Measurements from ENCODE around the gene C19orf44. TPM values are rescaled to one million over a fixed set of nuclear protein-coding genes. Genes with fewer than 3 reads are reported as not detected.
"Not testable (repeated sequence)": the region's sequence is repeated elsewhere in the genome, so short reads cannot be mapped to it uniquely, and the experiment has no call there.

The C19orf44 gene
- total RNA-seq, 5 donors from 2014 or later (not counting 1 experiment from before 2014, with no cell fraction given): 2.3 to 4.6 (median 3.3) TPM

DNA sequence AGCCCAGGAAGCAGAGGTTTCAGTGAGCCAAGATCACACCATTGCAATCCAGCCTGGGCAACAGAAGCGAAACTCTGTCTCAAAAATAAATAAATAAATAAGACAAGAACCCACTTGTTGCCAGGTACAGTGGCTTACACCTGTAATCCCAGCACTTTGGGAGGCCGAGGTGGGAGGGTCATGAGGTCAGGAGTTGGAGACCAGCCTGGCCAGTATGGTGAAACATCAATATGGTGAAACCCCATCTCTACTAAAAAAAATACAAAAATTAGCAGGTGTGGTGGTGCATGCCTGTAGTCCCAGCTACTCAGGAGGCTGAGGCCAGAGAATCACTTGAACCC is 23.7 kb upstream of the C19orf44 start:
- H3K4me3 Mint-ChIP-seq: peak overlapping the region; percentile 76 to 80 (median 77)
- ATAC-seq (replicated peaks in 1 of 4); DNase-seq; H3K27me3 ChIP-seq (replicated peaks in 1 of 2; ENCODE audit: control insufficient read depth in 2 of 2, extremely low read depth in 1 of 2, insufficient read depth in 2 of 2, low read length in 1 of 2); H3K9me3 ChIP-seq; H3K36me3 ChIP-seq (ENCODE audit: control insufficient read depth in 2 of 2, extremely low read depth in 1 of 2, insufficient read depth in 1 of 2, low read length in 1 of 2); H3K36me3 Mint-ChIP-seq; POLR2A ChIA-PET; H3K27me3 Mint-ChIP-seq; H3K9me3 Mint-ChIP-seq: not testable (repeated sequence)
- Histone ChIP-seq H3K4me3 (ENCODE audit: control insufficient read depth in 1 of 2, extremely low read depth in 1 of 2, low read length in 1 of 2) (peak overlapping the region; percentile 67 to 79), H3K27ac (ENCODE audit: low read length) (peak overlapping the region; percentile 60), H3K4me1 (ENCODE audit: control insufficient read depth in 1 of 2, extremely low read depth in 1 of 2, insufficient read depth in 2 of 2, low read length in 2 of 2) (peaks cover 7 to 31% of the 10 kb centered on the region in 2 experiments)
- H3K4me1 Mint-ChIP-seq: peaks cover 33 to 35% (median 33%) of the 10 kb centered on the region in 3 donors
- CTCF ChIA-PET: interaction anchor here in 1 of 2 donors (0.7 kb wide), 1 partner anchor 1526 kb away, joined by 5 read pairs; no protein-coding TSS in a partner anchor
- no CpG with 5 or more reads among the region's 2 CpGs for WGBS (ENCODE audit: insufficient coverage)
- H3K27ac Mint-ChIP-seq: peak overlapping the region in 1 of 2 donors; percentile 82

DNA sequence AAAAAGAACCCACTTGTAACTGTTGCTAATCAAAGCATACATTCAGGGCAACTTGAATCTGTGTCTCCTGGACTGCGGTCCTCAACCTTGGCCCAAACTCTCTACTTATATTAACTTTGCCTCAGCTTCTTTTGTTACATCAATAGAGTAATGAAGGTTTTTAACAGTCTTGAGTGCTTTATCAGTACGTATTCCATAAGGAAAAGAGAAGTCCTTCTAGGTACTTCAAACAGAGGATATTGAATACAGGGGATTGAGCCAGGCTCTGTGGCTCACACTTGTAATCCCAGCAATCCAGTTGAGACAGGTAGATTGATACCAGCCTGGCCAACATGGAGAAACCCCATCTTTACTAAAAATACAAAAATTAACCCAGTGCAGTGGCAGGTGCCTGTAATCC is 23.2 kb upstream of the C19orf44 start:
- Histone ChIP-seq H3K4me3 (ENCODE audit: control insufficient read depth in 1 of 2, extremely low read depth in 1 of 2, low read length in 1 of 2) (no peak overlapping the region), H3K4me1 (ENCODE audit: control insufficient read depth in 1 of 2, extremely low read depth in 1 of 2, insufficient read depth in 2 of 2, low read length in 2 of 2) (peaks cover 7 to 29% of the 10 kb centered on the region in 2 experiments), H3K9me3 (no peaks in the 10 kb centered on the region), H3K27me3 (replicated peaks in 1 of 2; ENCODE audit: control insufficient read depth in 2 of 2, extremely low read depth in 1 of 2, insufficient read depth in 2 of 2, low read length in 1 of 2) (no peaks in the 10 kb centered on the region), H3K36me3 (ENCODE audit: control insufficient read depth in 2 of 2, extremely low read depth in 1 of 2, insufficient read depth in 1 of 2, low read length in 1 of 2) (peaks cover 0 to 3% of the 10 kb centered on the region in 2 donors), H3K27ac (ENCODE audit: low read length) (no peak overlapping the region)
- H3K36me3 Mint-ChIP-seq: peaks cover 9% of the 10 kb centered on the region
- H3K27me3 Mint-ChIP-seq: peaks cover 0 to 3% of the 10 kb centered on the region in 2 donors
- WGBS (ENCODE audit: insufficient coverage): no CpG with 5 or more reads among the region's 2 CpGs
- peaks cover 28 to 31% (median 29%) of the 10 kb centered on the region in 3 donors for H3K4me1 Mint-ChIP-seq
- DNase-seq: no peak
- H3K4me3 Mint-ChIP-seq: peak overlapping the region; percentile 43 to 80 (median 76)
- no peak for ATAC-seq (replicated peaks in 1 of 4)
- peak overlapping the region in 1 of 2 donors; percentile 39 for H3K27ac Mint-ChIP-seq
- ChIA-PET CTCF (interaction anchor here in 1 of 2 donors (0.7 kb wide), 1 partner anchor 1525 kb away, joined by 5 read pairs; no protein-coding TSS in a partner anchor), POLR2A (no interaction called here)
- H3K9me3 Mint-ChIP-seq: peaks cover 0 to 1% (median 0%) of the 10 kb centered on the region in 3 donors

GRCh38 chr19:16473875-16474392 is 22.3 kb upstream of the C19orf44 start:
- WGBS (ENCODE audit: insufficient coverage): 96% methylated on average over 5 of the region's 13 CpGs
- no peak for DNase-seq
- peaks cover 21 to 22% (median 21%) of the 10 kb centered on the region in 3 donors for H3K4me1 Mint-ChIP-seq
- no peaks in the 10 kb centered on the region for H3K9me3 ChIP-seq
- peaks cover 0 to 1% (median 0%) of the 10 kb centered on the region in 3 donors for H3K9me3 Mint-ChIP-seq
- CTCF ChIA-PET: no interaction called here
- peaks cover 7 to 27% of the 10 kb centered on the region in 2 experiments for H3K4me1 ChIP-seq (ENCODE audit: control insufficient read depth in 1 of 2, extremely low read depth in 1 of 2, insufficient read depth in 2 of 2, low read length in 2 of 2)
- no peak for ATAC-seq (replicated peaks in 1 of 4)
- H3K4me3 Mint-ChIP-seq: no peak overlapping the region
- H3K4me3 ChIP-seq (ENCODE audit: control insufficient read depth in 1 of 2, extremely low read depth in 1 of 2, low read length in 1 of 2): no peak overlapping the region
- peaks cover 0 to 3% of the 10 kb centered on the region in 2 donors for H3K27me3 Mint-ChIP-seq
- H3K27ac ChIP-seq (ENCODE audit: low read length): no peak overlapping the region
- POLR2A ChIA-PET: interaction anchor here in 1 of 2 donors (0.7 kb wide), 1 partner anchor 11 kb away, joined by 5 read pairs; no protein-coding TSS in a partner anchor
- peaks cover 7% of the 10 kb centered on the region for H3K36me3 Mint-ChIP-seq
- no peak overlapping the region for H3K27ac Mint-ChIP-seq
- no peaks in the 10 kb centered on the region for H3K27me3 ChIP-seq (replicated peaks in 1 of 2; ENCODE audit: control insufficient read depth in 2 of 2, extremely low read depth in 1 of 2, insufficient read depth in 2 of 2, low read length in 1 of 2)
- peaks cover 0 to 3% of the 10 kb centered on the region in 2 donors for H3K36me3 ChIP-seq (ENCODE audit: control insufficient read depth in 2 of 2, extremely low read depth in 1 of 2, insufficient read depth in 1 of 2, low read length in 1 of 2)

GRCh38 chr19:16476401-16476800 is 19.8 kb upstream of the C19orf44 start:
- WGBS (ENCODE audit: insufficient coverage): 100% methylated on average over 1 of the region's 3 CpGs
- Mint-ChIP-seq H3K27ac (no peak overlapping the region), H3K9me3 (peaks cover 0 to 1% (median 0%) of the 10 kb centered on the region in 3 donors), H3K4me3 (no peak overlapping the region), H3K4me1 (no peaks in the 10 kb centered on the region), H3K27me3 (peaks cover 0 to 4% of the 10 kb centered on the region in 2 donors), H3K36me3 (no peaks in the 10 kb centered on the region)
- no peak overlapping the region for H3K4me3 ChIP-seq (ENCODE audit: control insufficient read depth in 1 of 2, extremely low read depth in 1 of 2, low read length in 1 of 2)
- no peak for DNase-seq
- H3K27ac ChIP-seq (ENCODE audit: low read length): no peak overlapping the region
- peaks cover 0 to 7% of the 10 kb centered on the region in 2 experiments for H3K4me1 ChIP-seq (ENCODE audit: control insufficient read depth in 1 of 2, extremely low read depth in 1 of 2, insufficient read depth in 2 of 2, low read length in 2 of 2)
- CTCF ChIA-PET: no interaction called here
- H3K9me3 ChIP-seq: no peaks in the 10 kb centered on the region
- no peak for ATAC-seq (replicated peaks in 1 of 4)
- POLR2A ChIA-PET: interaction anchor here in 1 of 2 donors (0.6 kb wide), 1 partner anchor 52 kb away, joined by 4 read pairs; no protein-coding TSS in a partner anchor
- no peaks in the 10 kb centered on the region for H3K27me3 ChIP-seq (replicated peaks in 1 of 2; ENCODE audit: control insufficient read depth in 2 of 2, extremely low read depth in 1 of 2, insufficient read depth in 2 of 2, low read length in 1 of 2)
- no peaks in the 10 kb centered on the region for H3K36me3 ChIP-seq (ENCODE audit: control insufficient read depth in 2 of 2, extremely low read depth in 1 of 2, insufficient read depth in 1 of 2, low read length in 1 of 2)

GRCh38 chr19:16477311-16477710 is 18.9 kb upstream of the C19orf44 start:
- WGBS (ENCODE audit: insufficient coverage): no CpG with 5 or more reads among the region's 1 CpG
- Histone ChIP-seq H3K36me3 (ENCODE audit: control insufficient read depth in 2 of 2, extremely low read depth in 1 of 2, insufficient read depth in 1 of 2, low read length in 1 of 2) (no peaks in the 10 kb centered on the region), H3K9me3 (no peaks in the 10 kb centered on the region), H3K4me1 (ENCODE audit: control insufficient read depth in 1 of 2, extremely low read depth in 1 of 2, insufficient read depth in 2 of 2, low read length in 2 of 2) (peaks cover 0 to 3% of the 10 kb centered on the region in 2 experiments), H3K27me3 (replicated peaks in 1 of 2; ENCODE audit: control insufficient read depth in 2 of 2, extremely low read depth in 1 of 2, insufficient read depth in 2 of 2, low read length in 1 of 2) (no peaks in the 10 kb centered on the region), H3K4me3 (ENCODE audit: control insufficient read depth in 1 of 2, extremely low read depth in 1 of 2, low read length in 1 of 2) (no peak overlapping the region), H3K27ac (ENCODE audit: low read length) (no peak overlapping the region)
- no peak for ATAC-seq (replicated peaks in 1 of 4)
- peaks cover 0 to 1% (median 0%) of the 10 kb centered on the region in 3 donors for H3K9me3 Mint-ChIP-seq
- no peak for DNase-seq
- CTCF ChIA-PET: no interaction called here
- H3K27ac Mint-ChIP-seq: no peak overlapping the region
- H3K36me3 Mint-ChIP-seq: no peaks in the 10 kb centered on the region
- H3K4me3 Mint-ChIP-seq: no peak overlapping the region
- no peaks in the 10 kb centered on the region for H3K4me1 Mint-ChIP-seq
- H3K27me3 Mint-ChIP-seq: peaks cover 0 to 4% of the 10 kb centered on the region in 2 donors
- POLR2A ChIA-PET: interaction anchor here in 1 of 2 donors (0.5 kb wide), 1 partner anchor 697 kb away, joined by 13 read pairs; no protein-coding TSS in a partner anchor

- Mint-ChIP-seq H3K36me3 (no peaks in the 10 kb centered on the region), H3K4me3 (no peak overlapping the region), H3K27ac (no peak overlapping the region), H3K27me3 (peaks cover 0 to 1% of the 10 kb centered on the region in 2 donors), H3K4me1 (no peaks in the 10 kb centered on the region), H3K9me3 (no peaks in the 10 kb centered on the region)
- H3K4me3 ChIP-seq (ENCODE audit: control insufficient read depth in 1 of 2, extremely low read depth in 1 of 2, low read length in 1 of 2): no peak overlapping the region
- no peaks in the 10 kb centered on the region for H3K4me1 ChIP-seq (ENCODE audit: control insufficient read depth in 1 of 2, extremely low read depth in 1 of 2, insufficient read depth in 2 of 2, low read length in 2 of 2)
- ChIA-PET POLR2A (no interaction called here), CTCF (no interaction called here)
- WGBS (ENCODE audit: insufficient coverage): 93% methylated on average over 3 of the region's 7 CpGs
- no peak for ATAC-seq (replicated peaks in 1 of 4)
- H3K27me3 ChIP-seq (replicated peaks in 1 of 2; ENCODE audit: control insufficient read depth in 2 of 2, extremely low read depth in 1 of 2, insufficient read depth in 2 of 2, low read length in 1 of 2): peaks cover 0 to 3% of the 10 kb centered on the region in 2 experiments
- H3K36me3 ChIP-seq (ENCODE audit: control insufficient read depth in 2 of 2, extremely low read depth in 1 of 2, insufficient read depth in 1 of 2, low read length in 1 of 2): no peaks in the 10 kb centered on the region
- DNase-seq: no peak
- no peak overlapping the region for H3K27ac ChIP-seq (ENCODE audit: low read length)
- H3K9me3 ChIP-seq: no peaks in the 10 kb centered on the region
Observed at GRCh38 chr19:16482745-16483144, 13.4 kb upstream of the C19orf44 start.

Data from T-cell (primary cell).